IPS-15b (cell line): ENCODE measurements around the gene PAN2.
A peak's percentile ranks its signal among the peaks of the same experiment; 100 is the strongest.
"Not testable (repeated sequence)": the region's sequence is repeated elsewhere in the genome, so short reads cannot be mapped to it uniquely, and the experiment has no call there.

Source experiments
- H3K27me3 ChIP-seq: one replicate; pipeline ENCODE4 v1.6.1; 2013; ENCODE audit warnings: low read length; ENCODE audit not compliant: control insufficient read depth, insufficient read depth
- H3K36me3 ChIP-seq: one replicate; pipeline ENCODE4 v1.6.1; 2013; ENCODE audit warnings: low read length; ENCODE audit not compliant: control insufficient read depth, insufficient read depth
- H3K4me1 ChIP-seq: one replicate; pipeline ENCODE4 v1.6.1; 2013; ENCODE audit warnings: mild to moderate bottlenecking, low read length; ENCODE audit not compliant: control insufficient read depth, insufficient read depth
- H3K4me3 ChIP-seq: one replicate; pipeline ENCODE4 v1.5.1; 2013; ENCODE audit warnings: low read depth, low read length
- H3K9ac ChIP-seq: one replicate; pipeline ENCODE4 v1.6.1; 2013; ENCODE audit warnings: low read depth, mild to moderate bottlenecking, low read length
- H3K9me3 ChIP-seq: one replicate; pipeline ENCODE4 v1.6.1; 2013; ENCODE audit warnings: mild to moderate bottlenecking, low read length; ENCODE audit not compliant: control insufficient read depth, insufficient read depth

Gene PAN2

GRCh38 chr12:56299853-56300643 lies 33.8 kb downstream of the PAN2 start, which contains the start of gene CS:
TSS of gene CS (minus strand) at chr12:56300330. CDS start at chr12:56300201, 129 bp downstream.
- Histone ChIP-seq H3K9ac (peak within 1 kb of the TSS; percentile 88), H3K27me3 (no peaks in the 10 kb centered on the region), H3K4me3 (peak within 1 kb of the TSS; percentile 90), H3K36me3 (peaks cover 8% of the 10 kb centered on the region), H3K4me1 (peaks cover 6% of the 10 kb centered on the region), H3K9me3 (no peaks in the 10 kb centered on the region)

DNA sequence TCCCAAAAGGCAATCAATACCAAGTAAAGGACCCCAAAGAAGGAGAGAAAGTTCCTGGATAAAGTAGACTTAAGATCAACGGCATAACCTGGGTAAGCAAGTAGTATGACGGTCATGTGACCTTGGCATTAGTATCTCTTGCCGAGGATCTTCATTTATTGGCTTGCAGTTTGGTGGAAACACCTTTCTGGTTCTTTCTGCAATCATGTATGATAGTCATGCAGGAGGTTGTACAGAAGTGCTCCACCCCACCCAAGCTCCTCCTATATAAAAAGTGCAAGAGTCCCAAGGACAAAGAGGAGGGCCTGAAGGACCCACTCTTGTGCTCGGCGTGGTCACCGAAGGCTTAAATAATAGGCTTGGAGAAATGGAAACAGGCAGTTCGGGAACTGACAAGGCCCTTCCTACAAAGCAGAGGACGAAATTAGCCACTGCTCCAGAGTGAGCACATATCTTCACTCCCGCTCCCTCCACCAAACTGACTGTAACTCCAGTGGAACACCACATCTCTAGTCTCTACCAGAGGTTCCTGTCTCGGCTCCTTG lies 34.4 kb downstream of the PAN2 start:
- H3K27me3 ChIP-seq = no peaks in the 10 kb centered on the region
- peak overlapping the region; percentile 90 for H3K4me3 ChIP-seq
- H3K36me3 ChIP-seq = peaks cover 6% of the 10 kb centered on the region

GRCh38 chr12:56298828-56299227 lies 35.0 kb downstream of the PAN2 start:
- Histone ChIP-seq H3K9ac (no peak overlapping the region), H3K27me3 (no peaks in the 10 kb centered on the region), H3K9me3 (no peaks in the 10 kb centered on the region), H3K4me1 (peaks cover 6% of the 10 kb centered on the region), H3K4me3 (peak overlapping the region; percentile 90), H3K36me3 (peaks cover 7% of the 10 kb centered on the region)

More for the DNA sequence above, 34.4 kb downstream of the PAN2 start:
- Histone ChIP-seq H3K9ac (peak overlapping the region; percentile 81), H3K9me3 (no peaks in the 10 kb centered on the region), H3K4me1 (peaks cover 6% of the 10 kb centered on the region)

- Histone ChIP-seq H3K4me3 (no peak overlapping the region), H3K36me3 (peaks cover 7% of the 10 kb centered on the region), H3K27me3 (no peaks in the 10 kb centered on the region), H3K9ac (no peak overlapping the region), H3K9me3 (no peaks in the 10 kb centered on the region), H3K4me1 (peaks cover 6% of the 10 kb centered on the region)
These were observed 36.4 kb downstream of the PAN2 start for GRCh38 chr12:56297400-56297799.

DNA sequence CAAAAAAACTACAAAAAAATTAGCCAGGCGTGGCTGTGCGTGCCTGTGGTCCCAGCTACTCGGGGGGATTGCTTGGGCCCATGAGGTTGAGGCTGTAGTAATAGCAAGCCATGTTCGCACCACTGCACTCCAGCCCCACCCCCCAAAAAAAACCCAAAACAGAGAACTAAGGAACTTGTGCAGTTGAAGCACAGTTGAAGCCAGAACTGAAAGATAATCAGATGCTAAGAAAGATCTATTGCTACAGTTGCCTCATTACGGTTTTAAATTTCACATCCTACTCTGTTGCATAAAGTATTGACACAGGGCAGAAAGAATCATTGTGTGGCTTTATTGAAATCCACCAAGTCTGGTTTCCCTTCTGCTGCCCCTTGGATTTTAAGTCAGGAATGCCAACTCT lies 37.5 kb downstream of the PAN2 start:
- H3K4me1 ChIP-seq = peaks cover 6% of the 10 kb centered on the region

GRCh38 chr12:56293795-56294194 lies 40.0 kb downstream of the PAN2 start:
- Histone ChIP-seq H3K4me3 (no peak overlapping the region), H3K4me1 (no peaks in the 10 kb centered on the region), H3K27me3 (no peaks in the 10 kb centered on the region), H3K36me3 (peaks cover 15% of the 10 kb centered on the region), H3K9me3 (no peaks in the 10 kb centered on the region), H3K9ac (no peak overlapping the region)

More for the DNA sequence above, 37.5 kb downstream of the PAN2 start:
- Histone ChIP-seq H3K4me3 (no peak overlapping the region), H3K9me3 (no peaks in the 10 kb centered on the region), H3K9ac (no peak overlapping the region), H3K36me3 (peaks cover 13% of the 10 kb centered on the region), H3K27me3 (no peaks in the 10 kb centered on the region)

GRCh38 chr12:56288705-56289387 lies 45.0 kb downstream of the PAN2 start:
- H3K27me3 ChIP-seq = no peaks in the 10 kb centered on the region
- no peak overlapping the region for H3K9ac ChIP-seq
- peaks cover 34% of the 10 kb centered on the region for H3K36me3 ChIP-seq
- H3K9me3 ChIP-seq = no peaks in the 10 kb centered on the region
- no peak overlapping the region for H3K4me3 ChIP-seq
- no peaks in the 10 kb centered on the region for H3K4me1 ChIP-seq

DNA sequence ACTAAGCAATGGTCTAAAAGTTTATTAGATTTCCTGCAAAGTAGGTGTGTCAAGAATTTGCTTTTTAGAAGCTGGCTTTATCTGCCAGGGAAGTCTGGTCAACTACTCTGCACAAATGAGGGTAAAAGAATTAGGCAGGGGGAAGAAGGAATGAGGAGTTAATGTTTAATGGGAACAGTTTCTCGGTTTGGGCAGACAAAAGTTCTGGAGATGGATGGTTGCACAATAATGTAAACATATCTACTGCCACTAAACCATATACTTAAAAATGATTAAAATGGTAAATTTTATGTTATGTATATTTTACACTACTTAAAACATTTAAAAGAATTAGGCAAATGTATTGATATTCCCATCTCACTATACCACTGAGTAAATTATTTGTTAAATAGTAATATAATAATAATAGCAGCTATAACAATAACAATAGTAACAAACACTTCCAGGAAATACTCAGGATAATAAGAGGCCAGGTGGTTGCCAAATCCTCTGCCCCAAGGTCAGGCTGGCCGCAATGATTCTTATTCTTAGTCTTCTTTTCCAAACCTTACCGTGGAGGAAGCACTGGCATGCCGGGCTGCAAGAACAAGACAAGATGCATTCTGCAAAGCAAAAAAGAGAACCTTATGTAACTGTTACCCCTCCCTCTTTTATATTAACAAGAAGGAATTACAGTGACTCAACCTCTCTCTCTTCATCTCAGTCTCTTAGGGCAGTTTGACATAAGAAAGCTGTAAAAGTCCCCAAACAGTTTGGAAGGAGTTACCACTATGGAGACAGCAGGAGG lies 47.6 kb downstream of the PAN2 start:
- Histone ChIP-seq H3K9me3 (no peaks in the 10 kb centered on the region), H3K9ac (no peak overlapping the region), H3K27me3 (no peaks in the 10 kb centered on the region), H3K36me3 (peaks cover 37% of the 10 kb centered on the region), H3K4me3 (no peak overlapping the region), H3K4me1 (no peaks in the 10 kb centered on the region)

DNA sequence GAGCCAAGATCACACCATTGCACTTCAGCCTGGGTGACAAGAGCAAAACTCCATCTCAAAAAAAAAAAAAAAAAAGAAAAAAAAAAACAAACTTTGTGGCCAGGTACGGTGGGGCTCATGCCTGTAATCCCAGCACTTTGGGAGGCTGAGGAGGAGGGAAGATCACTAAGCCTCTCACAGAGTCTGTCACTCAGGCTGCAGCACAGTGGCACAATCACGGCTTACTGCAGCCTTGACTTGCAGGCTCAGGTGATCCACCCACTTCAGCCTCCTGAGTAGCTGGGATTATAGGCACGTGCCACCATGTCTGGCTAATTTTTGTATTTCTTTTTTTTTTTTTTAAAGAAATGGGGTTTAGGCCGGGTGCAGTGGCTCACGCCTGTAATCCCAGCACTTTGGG lies 49.5 kb downstream of the PAN2 start:
- H3K9me3 ChIP-seq, H3K9ac ChIP-seq, H3K4me3 ChIP-seq, H3K27me3 ChIP-seq, H3K4me1 ChIP-seq: not testable (repeated sequence)
- H3K36me3 ChIP-seq = peaks cover 42% of the 10 kb centered on the region

GRCh38 chr12:56282579-56282978 lies 51.2 kb downstream of the PAN2 start:
- Histone ChIP-seq H3K36me3 (peaks cover 37% of the 10 kb centered on the region), H3K4me3 (no peak overlapping the region), H3K27me3 (no peaks in the 10 kb centered on the region), H3K4me1 (no peaks in the 10 kb centered on the region), H3K9ac (no peak overlapping the region), H3K9me3 (no peaks in the 10 kb centered on the region)

- Histone ChIP-seq H3K4me1 (no peaks in the 10 kb centered on the region), H3K36me3 (peaks cover 37% of the 10 kb centered on the region), H3K9ac (no peak overlapping the region), H3K27me3 (no peaks in the 10 kb centered on the region), H3K4me3 (no peak overlapping the region), H3K9me3 (no peaks in the 10 kb centered on the region)
These were observed 51.8 kb downstream of the PAN2 start for GRCh38 chr12:56282030-56282429.
